Keratinocyte (primary cell): Measurements from ENCODE around the gene SLC23A2. TPM values are rescaled to one million over a fixed set of nuclear protein-coding genes. Genes with fewer than 3 reads are reported as not detected.

ENCODE experiments used
- DNase-seq: peaks from one replicate; pipeline ENCODE4 v3.0.0-alpha.2; 2011; ENCODE audit warnings: low read depth, missing footprints, low spot score
- FAIRE-seq: peaks from 2 replicates; lab custom pipeline; 2011; peaks lifted over from hg19 to GRCh38; lab: Jason Lieb, UNC
- H2AFZ ChIP-seq: 2 replicates; pipeline ENCODE4 v1.6.0; 2012; ENCODE audit warnings: low read length, control low read depth, inconsistent platforms; ENCODE audit not compliant: control insufficient read depth
- H3K27ac ChIP-seq: 2 replicates; pipeline ENCODE4 v1.5.1; 2011; ENCODE audit warnings: low read length; ENCODE audit not compliant: control insufficient read depth, insufficient read depth
- H3K27me3 ChIP-seq: 3 replicates; pipeline ENCODE4 v1.6.0; 2011; ENCODE audit warnings: low read length; ENCODE audit not compliant: control insufficient read depth, insufficient read depth; ENCODE audit errors: extremely low read depth
- H3K36me3 ChIP-seq, 2 experiments: 2 replicates in 1 of 2; 3 replicates in 1 of 2; pipeline ENCODE4 v1.5.1; 2011; ENCODE audit warnings: low read length in 2 of 2, mild to moderate bottlenecking in 1 of 2; ENCODE audit not compliant: control insufficient read depth in 2 of 2, insufficient read depth in 2 of 2; ENCODE audit errors: extremely low read depth in 1 of 2
- H3K4me1 ChIP-seq: 3 replicates; pipeline ENCODE4 v1.5.1; 2011; ENCODE audit warnings: low read length; ENCODE audit not compliant: control insufficient read depth, insufficient read depth; ENCODE audit errors: extremely low read depth
- H3K4me2 ChIP-seq: 3 replicates; pipeline ENCODE4 v1.6.0; 2011; ENCODE audit warnings: low read depth, low read length; ENCODE audit not compliant: control insufficient read depth, insufficient read depth; ENCODE audit errors: extremely low read depth
- H3K4me3 ChIP-seq, 3 experiments: fragments of 200-600 bp in 1 of 3; sonication (generic) in 1 of 3; 2 replicates in 2 of 3; 3 replicates in 1 of 3; pipeline ENCODE4 v1.5.1; 2011 to 2016; ENCODE audit warnings: low read length in 3 of 3, mild to moderate bottlenecking in 3 of 3, control low read depth in 2 of 3, inconsistent platforms in 1 of 3, low read depth in 1 of 3, mixed read lengths in 1 of 3, mixed run types in 1 of 3, moderate library complexity in 1 of 3; ENCODE audit not compliant: control insufficient read depth in 2 of 3, insufficient read depth in 2 of 3; ENCODE audit errors: extremely low read depth in 1 of 3
- H3K79me2 ChIP-seq: 2 replicates; pipeline ENCODE4 v1.6.0; 2012; ENCODE audit warnings: low read length; ENCODE audit not compliant: control insufficient read depth, insufficient read depth
- H3K9ac ChIP-seq: 3 replicates; pipeline ENCODE4 v1.6.0; 2011; ENCODE audit warnings: low read length; ENCODE audit not compliant: control insufficient read depth, insufficient read depth; ENCODE audit errors: extremely low read depth
- H3K9me1 ChIP-seq: 3 replicates; pipeline ENCODE4 v1.6.0; 2011; ENCODE audit warnings: low read length; ENCODE audit not compliant: control insufficient read depth, insufficient read depth; ENCODE audit errors: extremely low read depth
- H3K9me3 ChIP-seq: 2 replicates; pipeline ENCODE4 v1.5.1; 2012; ENCODE audit warnings: low read depth, low read length; ENCODE audit not compliant: control insufficient read depth
- H4K20me1 ChIP-seq: 3 replicates; pipeline ENCODE4 v1.6.0; 2011; ENCODE audit warnings: low read length; ENCODE audit not compliant: control insufficient read depth, insufficient read depth; ENCODE audit errors: extremely low read depth
- EZH2 ChIP-seq: IDR thresholded peaks from one replicate; pipeline ENCODE4 v1.6.1; 2012; ENCODE audit warnings: inconsistent platforms, mild to moderate bottlenecking, low read length, moderate library complexity
- dilution Hi-C: fragments of 300-500 bp; cut with MboI; formaldehyde crosslinking; loops from one replicate; pipeline ENCODE4 v1.7.0; 2020; ENCODE audit warnings: low sequenced_read_pairs; ENCODE audit not compliant: extremely low pct_ligation_motif_present
- polyA plus RNA-seq, 5 experiments: library from polyadenylated mRNA; depleted of rRNA in 3 of 5; stranded (reverse) in 3 of 5; stranded (forward) in 1 of 5; unstranded in 1 of 5; fragments of >200 nt; gene quantifications; 1 replicate in 1 of 5; 2 replicates in 3 of 5; 3 replicates in 1 of 5; pipeline versions ENCODE4 v1.2.1 to v1.2.3, GENCODE V29; 2011 to 2012; ENCODE audit warnings: missing spikeins in 2 of 5, low read depth in 1 of 5, low replicate concordance in 1 of 5
- TF ChIP-seq, protein P1 (sequence below), 3 experiments: IDR thresholded peaks in 1 of 3; conservative IDR thresholded peaks in 1 of 3; optimal IDR thresholded peaks in 1 of 3; 2 replicates in 2 of 3; 3 replicates in 1 of 3; pipeline versions ENCODE3 to v1.5.1; 2011; ENCODE audit warnings: low read length in 3 of 3, mild to moderate bottlenecking in 3 of 3, moderate library complexity in 2 of 3, control low read depth in 1 of 3, inconsistent platforms in 1 of 3; ENCODE audit not compliant: insufficient read depth in 2 of 3; ENCODE audit errors: extremely low read depth in 1 of 3

SLC23A2 gene
- polyA plus RNA-seq, 1 donor (not counting 4 experiments of a cell fraction or from before 2014, with no cell fraction given), result 13.4 TPM

DNA sequence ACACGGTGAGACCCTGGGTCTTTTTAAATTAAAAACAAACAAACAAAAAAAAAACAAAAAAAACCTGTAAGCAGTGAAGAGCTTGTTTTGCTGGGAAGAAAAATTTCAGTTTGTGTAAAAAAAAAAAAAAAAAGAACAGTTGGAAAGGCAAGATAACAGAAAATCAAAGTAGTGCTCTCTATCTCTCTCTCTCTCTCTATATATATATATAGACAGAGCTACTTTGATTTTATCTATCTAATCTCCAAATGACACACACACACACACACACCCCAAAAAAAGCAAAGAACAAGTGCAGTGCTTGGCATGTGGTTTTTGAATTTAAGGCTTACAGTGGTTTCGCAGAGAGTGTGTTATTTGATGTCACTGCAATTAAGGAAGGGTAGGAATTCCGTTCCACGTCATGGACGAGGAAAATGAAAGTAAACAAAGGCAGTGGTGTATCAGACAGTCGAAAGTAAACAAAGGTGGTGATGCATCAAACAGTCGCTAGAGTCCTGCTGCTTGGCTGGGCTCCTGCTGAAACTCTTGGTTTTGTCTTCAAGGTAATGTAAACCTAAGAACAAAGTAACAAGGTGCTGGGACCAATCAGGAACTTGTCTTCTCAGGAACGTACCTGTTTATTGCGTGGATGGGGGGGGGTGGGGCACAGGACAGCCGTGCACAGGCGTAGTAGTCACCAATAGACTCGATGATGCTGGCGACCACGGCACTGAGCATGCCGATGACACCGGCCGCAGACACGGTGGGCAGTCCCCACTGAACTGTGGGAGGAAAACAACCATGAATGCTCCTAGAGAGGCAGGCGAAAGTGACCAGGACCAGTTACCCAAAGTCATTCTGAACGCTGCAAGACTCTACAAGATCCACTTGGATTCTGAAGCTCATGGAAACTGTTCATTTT is 131.8 kb downstream of the SLC23A2 start:
- Histone ChIP-seq H3K9ac (no peak overlapping the region), H3K4me1 (no peaks in the 10 kb centered on the region), H3K9me1 (no peaks in the 10 kb centered on the region), H3K4me3 (no peak overlapping the region), H3K27ac (no peak overlapping the region), H3K27me3 (no peaks in the 10 kb centered on the region), H3K9me3 (no peaks in the 10 kb centered on the region), H2AFZ (no peak overlapping the region), H3K79me2 (no peaks in the 10 kb centered on the region), H4K20me1 (no peaks in the 10 kb centered on the region), H3K4me2 (no peak overlapping the region), H3K36me3 (peaks cover 3 to 15% of the 10 kb centered on the region in 2 experiments)
- TF ChIP-seq EZH2, result no peak
- TF ChIP-seq, protein P1, sequence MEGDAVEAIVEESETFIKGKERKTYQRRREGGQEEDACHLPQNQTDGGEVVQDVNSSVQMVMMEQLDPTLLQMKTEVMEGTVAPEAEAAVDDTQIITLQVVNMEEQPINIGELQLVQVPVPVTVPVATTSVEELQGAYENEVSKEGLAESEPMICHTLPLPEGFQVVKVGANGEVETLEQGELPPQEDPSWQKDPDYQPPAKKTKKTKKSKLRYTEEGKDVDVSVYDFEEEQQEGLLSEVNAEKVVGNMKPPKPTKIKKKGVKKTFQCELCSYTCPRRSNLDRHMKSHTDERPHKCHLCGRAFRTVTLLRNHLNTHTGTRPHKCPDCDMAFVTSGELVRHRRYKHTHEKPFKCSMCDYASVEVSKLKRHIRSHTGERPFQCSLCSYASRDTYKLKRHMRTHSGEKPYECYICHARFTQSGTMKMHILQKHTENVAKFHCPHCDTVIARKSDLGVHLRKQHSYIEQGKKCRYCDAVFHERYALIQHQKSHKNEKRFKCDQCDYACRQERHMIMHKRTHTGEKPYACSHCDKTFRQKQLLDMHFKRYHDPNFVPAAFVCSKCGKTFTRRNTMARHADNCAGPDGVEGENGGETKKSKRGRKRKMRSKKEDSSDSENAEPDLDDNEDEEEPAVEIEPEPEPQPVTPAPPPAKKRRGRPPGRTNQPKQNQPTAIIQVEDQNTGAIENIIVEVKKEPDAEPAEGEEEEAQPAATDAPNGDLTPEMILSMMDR (optimal IDR thresholded peaks at IDR 0.05 in 1 of 3, IDR thresholded peaks at IDR 0.05 in 1 of 3, conservative IDR thresholded peaks at IDR 0.05 in 1 of 3; ENCODE audit: extremely low read depth in 1 of 3, insufficient read depth in 2 of 3, low read length in 3 of 3), result no peak
- dilution Hi-C loops, result no loop called here
- no peak for FAIRE-seq
- no peak for DNase-seq

DNA sequence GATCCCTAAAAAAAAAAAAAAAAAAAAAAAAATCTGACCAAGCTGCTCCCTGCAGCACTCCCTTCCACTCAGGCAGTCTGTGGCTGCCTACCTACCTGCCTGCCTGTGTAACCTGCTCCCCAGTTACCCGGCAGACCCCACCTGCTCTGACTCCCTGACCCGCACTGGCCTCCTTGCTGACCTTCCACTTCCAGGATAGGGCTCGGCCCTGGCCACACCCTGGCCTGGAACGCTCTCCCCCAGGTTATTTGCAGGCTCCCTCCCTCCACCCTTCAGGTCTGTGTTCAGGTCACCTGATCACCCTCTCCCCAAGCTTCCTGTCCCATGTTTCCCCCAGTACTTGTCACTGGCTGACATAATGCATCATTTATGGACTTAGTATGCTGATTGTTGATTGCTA is 134.3 kb downstream of the SLC23A2 start:
- Histone ChIP-seq H3K9me1 (no peaks in the 10 kb centered on the region), H3K36me3 (peaks cover 6 to 8% of the 10 kb centered on the region in 2 experiments), H4K20me1 (no peaks in the 10 kb centered on the region), H3K4me2 (no peak overlapping the region), H3K27ac (no peak overlapping the region), H2AFZ (no peak overlapping the region), H3K9ac (no peak overlapping the region), H3K79me2 (no peaks in the 10 kb centered on the region), H3K4me1 (no peaks in the 10 kb centered on the region), H3K27me3 (no peaks in the 10 kb centered on the region), H3K9me3 (no peaks in the 10 kb centered on the region), H3K4me3 (no peak overlapping the region)
- DNase-seq (no peak), FAIRE-seq (no peak)
- no peak for TF ChIP-seq EZH2
- TF ChIP-seq, protein P1 (optimal IDR thresholded peaks at IDR 0.05 in 1 of 3, IDR thresholded peaks at IDR 0.05 in 1 of 3, conservative IDR thresholded peaks at IDR 0.05 in 1 of 3; ENCODE audit: extremely low read depth in 1 of 3, insufficient read depth in 2 of 3, low read length in 3 of 3), result no peak
- dilution Hi-C loops, result no loop called here
